Measurements from ENCODE around the gene NXF1.

DNA sequence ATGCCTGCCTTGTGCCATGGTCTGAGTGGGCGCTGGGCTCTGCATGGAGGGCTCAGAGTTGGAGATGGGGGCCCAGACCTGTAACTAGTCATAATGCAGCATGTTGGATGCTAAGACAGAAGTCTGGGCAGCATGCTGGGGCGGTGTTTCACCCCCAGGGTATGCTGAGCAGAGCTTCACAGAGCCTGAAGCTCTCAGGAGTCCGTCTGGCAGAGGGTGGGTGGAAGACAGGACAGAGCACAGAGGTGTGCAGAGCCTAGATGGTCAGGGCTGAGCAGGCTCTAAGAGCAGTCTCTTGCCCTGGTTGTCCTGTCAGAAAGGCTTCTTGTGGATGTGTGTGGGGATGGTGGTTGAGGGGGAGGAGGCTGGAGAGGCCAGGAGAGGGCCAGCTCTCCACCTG lies 26.8 kb downstream of the NXF1 start:
- TF ChIP-seq, protein P1, sequence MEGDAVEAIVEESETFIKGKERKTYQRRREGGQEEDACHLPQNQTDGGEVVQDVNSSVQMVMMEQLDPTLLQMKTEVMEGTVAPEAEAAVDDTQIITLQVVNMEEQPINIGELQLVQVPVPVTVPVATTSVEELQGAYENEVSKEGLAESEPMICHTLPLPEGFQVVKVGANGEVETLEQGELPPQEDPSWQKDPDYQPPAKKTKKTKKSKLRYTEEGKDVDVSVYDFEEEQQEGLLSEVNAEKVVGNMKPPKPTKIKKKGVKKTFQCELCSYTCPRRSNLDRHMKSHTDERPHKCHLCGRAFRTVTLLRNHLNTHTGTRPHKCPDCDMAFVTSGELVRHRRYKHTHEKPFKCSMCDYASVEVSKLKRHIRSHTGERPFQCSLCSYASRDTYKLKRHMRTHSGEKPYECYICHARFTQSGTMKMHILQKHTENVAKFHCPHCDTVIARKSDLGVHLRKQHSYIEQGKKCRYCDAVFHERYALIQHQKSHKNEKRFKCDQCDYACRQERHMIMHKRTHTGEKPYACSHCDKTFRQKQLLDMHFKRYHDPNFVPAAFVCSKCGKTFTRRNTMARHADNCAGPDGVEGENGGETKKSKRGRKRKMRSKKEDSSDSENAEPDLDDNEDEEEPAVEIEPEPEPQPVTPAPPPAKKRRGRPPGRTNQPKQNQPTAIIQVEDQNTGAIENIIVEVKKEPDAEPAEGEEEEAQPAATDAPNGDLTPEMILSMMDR (conservative IDR thresholded peaks at IDR 0.05; ENCODE audit: low read length) = no peak
- TF ChIP-seq EZH2phosphoT487 (IDR thresholded peaks at IDR 0.05; ENCODE audit: borderline replicate concordance) = no peak

All from Loucy (cell line).